ENCODE data around the gene BCAS4. TPM values are rescaled to one million over a fixed set of nuclear protein-coding genes. Genes with fewer than 3 reads are reported as not detected.

The BCAS4 gene
- total RNA-seq, 1 experiment from 2014 or later, result 25.8 TPM

DNA sequence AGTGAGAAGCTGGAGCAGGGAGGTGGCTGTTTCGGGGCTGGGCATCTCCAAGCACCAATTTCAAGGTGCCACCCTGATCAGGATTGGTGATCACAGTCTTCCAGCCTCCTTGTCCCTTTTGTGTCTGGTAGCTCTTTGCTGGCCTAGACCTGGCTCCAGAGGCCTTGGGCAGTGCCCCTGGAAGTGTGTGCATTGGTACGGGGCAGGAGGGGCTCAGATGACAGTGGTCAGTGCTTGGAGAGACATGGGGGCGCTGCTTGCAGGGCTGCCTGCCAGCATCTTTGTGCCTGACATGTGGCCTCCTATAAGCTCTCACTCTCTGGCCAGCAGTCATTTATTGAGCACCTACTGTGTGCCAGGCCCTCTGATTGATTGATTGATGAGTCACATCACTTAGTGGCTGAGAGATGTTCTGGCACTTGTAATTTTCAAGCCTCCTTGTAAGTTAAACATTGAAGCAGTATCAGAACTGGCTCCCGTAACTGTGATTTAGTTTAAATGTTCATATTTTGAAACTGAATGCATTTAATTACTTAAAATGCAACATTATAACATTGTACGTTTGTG, 61.7 kb downstream of the BCAS4 start:
- Mint-ChIP-seq H3K27ac (no peak overlapping the region), H3K36me3 (no peaks in the 10 kb centered on the region), H3K4me3 (no peak overlapping the region), H3K27me3 (ENCODE audit: low read depth) (no peaks in the 10 kb centered on the region), H3K4me1 (peaks cover 21% of the 10 kb centered on the region), H3K9me3 (no peaks in the 10 kb centered on the region)
- TF ChIP-seq SOX15 (CRISPR knock-in tag; IDR thresholded peaks at IDR 0.05) (no peak), ZNF396 (CRISPR knock-in tag; IDR thresholded peaks at IDR 0.05; ENCODE audit: borderline replicate concordance) (no peak), FOXJ3 (CRISPR knock-in tag; IDR thresholded peaks at IDR 0.05; ENCODE audit: borderline replicate concordance) (no peak), SMAD4 (CRISPR knock-in tag; IDR thresholded peaks at IDR 0.05) (no peak)
- ATAC-seq, result no peak
- ChIA-PET CTCF (interaction anchor here (1.6 to 2.2 kb wide), 2 partner anchors 9 to 62 kb away, joined by 4 to 7 read pairs; partner anchors contain the start of gene BCAS4), POLR2A (no interaction called here)
- DNase-seq (ENCODE audit: low spot score), result no peak

DNA sequence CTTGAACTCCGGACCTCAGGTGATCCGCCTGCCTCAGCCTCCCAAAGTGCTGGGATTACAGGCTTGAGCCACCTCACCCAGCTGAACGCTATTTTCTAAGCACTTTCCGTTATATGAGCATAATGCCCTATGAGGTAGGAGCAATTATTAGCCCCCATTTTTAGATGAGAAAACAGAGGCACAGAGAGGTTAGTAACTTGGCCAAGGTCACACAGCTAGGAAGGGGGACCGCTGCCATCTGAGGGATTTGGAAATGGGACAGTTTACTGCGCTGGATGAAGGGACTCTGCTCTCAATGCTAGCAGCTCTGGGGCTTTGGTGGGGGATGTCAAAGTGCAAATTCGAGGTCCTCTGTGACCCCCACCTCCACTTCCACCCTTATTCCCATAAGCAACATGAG, 62.5 kb downstream of the BCAS4 start:
- Mint-ChIP-seq H3K27me3 (ENCODE audit: low read depth) (no peaks in the 10 kb centered on the region), H3K9me3 (no peaks in the 10 kb centered on the region), H3K36me3 (no peaks in the 10 kb centered on the region), H3K4me1 (peaks cover 17% of the 10 kb centered on the region), H3K4me3 (no peak overlapping the region), H3K27ac (no peak overlapping the region)
- ATAC-seq (no peak), DNase-seq (ENCODE audit: low spot score) (no peak)
- CTCF ChIA-PET, result interaction anchor here (0.9 to 2.2 kb wide), 2 partner anchors 63 to 232 kb away, joined by 3 to 7 read pairs; partner anchors contain the start of gene BCAS4
- POLR2A ChIA-PET, result no interaction called here
- no peak for TF ChIP-seq AFF4 (CRISPR knock-in tag; IDR thresholded peaks at IDR 0.05; ENCODE audit: borderline replicate concordance)
- no peak for TF ChIP-seq GRHL2 (CRISPR knock-in tag; IDR thresholded peaks at IDR 0.05; ENCODE audit: insufficient replicate concordance, severe bottlenecking)
- no peak for TF ChIP-seq ZBTB21 (CRISPR knock-in tag; IDR thresholded peaks at IDR 0.05; ENCODE audit: borderline replicate concordance)
- TF ChIP-seq NFYB (CRISPR knock-in tag; conservative IDR thresholded peaks at IDR 0.05; ENCODE audit: low read depth), result no peak
- TF ChIP-seq FOXK1 (CRISPR knock-in tag; IDR thresholded peaks at IDR 0.05), result no peak
- TF ChIP-seq MAX (CRISPR knock-in tag; IDR thresholded peaks at IDR 0.05), result no peak
- TF ChIP-seq ZNF219 (CRISPR knock-in tag; IDR thresholded peaks at IDR 0.05; ENCODE audit: borderline replicate concordance), result no peak
- TF ChIP-seq, protein P1, sequence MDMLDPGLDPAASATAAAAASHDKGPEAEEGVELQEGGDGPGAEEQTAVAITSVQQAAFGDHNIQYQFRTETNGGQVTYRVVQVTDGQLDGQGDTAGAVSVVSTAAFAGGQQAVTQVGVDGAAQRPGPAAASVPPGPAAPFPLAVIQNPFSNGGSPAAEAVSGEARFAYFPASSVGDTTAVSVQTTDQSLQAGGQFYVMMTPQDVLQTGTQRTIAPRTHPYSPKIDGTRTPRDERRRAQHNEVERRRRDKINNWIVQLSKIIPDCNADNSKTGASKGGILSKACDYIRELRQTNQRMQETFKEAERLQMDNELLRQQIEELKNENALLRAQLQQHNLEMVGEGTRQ (CRISPR knock-in tag; IDR thresholded peaks at IDR 0.05), result no peak
- no peak for TF ChIP-seq SMAD3 (CRISPR knock-in tag; IDR thresholded peaks at IDR 0.05; ENCODE audit: borderline replicate concordance)
- TF ChIP-seq ATF1 (CRISPR knock-in tag; IDR thresholded peaks at IDR 0.05), result no peak
- no peak for TF ChIP-seq NFATC4 (CRISPR knock-in tag; IDR thresholded peaks at IDR 0.05)
- TF ChIP-seq, protein P2, sequence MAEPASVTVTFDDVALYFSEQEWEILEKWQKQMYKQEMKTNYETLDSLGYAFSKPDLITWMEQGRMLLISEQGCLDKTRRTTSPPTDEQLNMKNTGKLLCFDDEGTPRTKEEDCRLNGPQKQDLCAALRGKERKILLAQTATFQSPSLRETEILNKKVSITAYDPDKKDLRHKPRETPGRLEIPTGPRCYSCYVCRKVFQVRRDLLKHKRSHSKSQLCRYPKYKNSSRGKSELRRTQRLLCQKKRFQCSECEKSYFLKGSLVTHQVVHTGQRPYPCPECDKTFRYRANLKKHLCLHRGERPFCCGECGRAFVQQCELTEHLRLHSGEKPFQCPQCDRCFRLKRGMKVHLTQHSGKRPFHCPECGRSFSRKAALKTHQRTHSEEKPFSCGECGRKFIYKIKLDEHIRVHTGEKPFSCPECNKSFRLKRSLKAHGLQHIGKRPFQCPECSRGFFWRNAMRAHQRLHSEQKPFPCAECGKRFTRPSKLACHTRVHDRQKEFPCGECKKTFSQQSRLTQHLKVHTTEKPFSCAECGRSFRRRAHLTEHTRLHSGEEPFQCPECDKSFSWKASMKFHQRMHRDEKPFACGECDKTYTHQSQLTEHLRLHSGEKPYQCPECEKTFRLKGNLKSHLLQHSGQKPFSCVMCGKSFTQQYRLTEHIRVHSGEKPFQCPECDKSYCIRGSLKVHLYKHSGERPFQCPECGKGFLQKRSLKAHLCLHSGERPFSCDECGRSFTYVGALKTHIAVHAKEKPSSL (CRISPR knock-in tag; conservative IDR thresholded peaks at IDR 0.05), result no peak
- no peak for TF ChIP-seq ATF2 (CRISPR knock-in tag; IDR thresholded peaks at IDR 0.05; ENCODE audit: borderline replicate concordance, low read depth)
- TF ChIP-seq MLX (CRISPR knock-in tag; IDR thresholded peaks at IDR 0.05), result no peak
- TF ChIP-seq RELA (CRISPR knock-in tag; IDR thresholded peaks at IDR 0.05; ENCODE audit: borderline replicate concordance), result no peak
- no peak for TF ChIP-seq CREM (CRISPR knock-in tag; IDR thresholded peaks at IDR 0.05)
- TF ChIP-seq ZBTB43 (CRISPR knock-in tag; IDR thresholded peaks at IDR 0.05), result no peak
- TF ChIP-seq ZNF138 (CRISPR knock-in tag; conservative IDR thresholded peaks at IDR 0.05), result no peak
- no peak for TF ChIP-seq USF1 (CRISPR knock-in tag; IDR thresholded peaks at IDR 0.05)
- no peak for TF ChIP-seq KAT7 (CRISPR knock-in tag; IDR thresholded peaks at IDR 0.05; ENCODE audit: borderline replicate concordance)
